Progenitor cell of endocrine pancreas (in vitro differentiated cells): Measurements from ENCODE around the gene MICA. TPM values are rescaled to one million over a fixed set of nuclear protein-coding genes. Genes with fewer than 3 reads are reported as not detected.
"Not testable (repeated sequence)": the region's sequence is repeated elsewhere in the genome, so short reads cannot be mapped to it uniquely, and the experiment has no call there.

Experiments
- DNase-seq: peaks from one replicate; pipeline ENCODE4 v3.0.0; 2021; ENCODE audit warnings: low spot score; ENCODE audit not compliant: unreplicated experiment
- H3K27ac Mint-ChIP-seq: 2 replicates; pipeline ENCODE4 v1.8.0; 2021; ENCODE audit warnings: mild to moderate bottlenecking, moderate library complexity, mixed read lengths
- H3K27me3 Mint-ChIP-seq: 2 replicates; pipeline ENCODE4 v1.8.0; 2021; ENCODE audit warnings: mixed read lengths
- H3K36me3 Mint-ChIP-seq: 2 replicates; pipeline ENCODE4 v1.8.0; 2022; ENCODE audit warnings: mixed read lengths; ENCODE audit not compliant: insufficient read depth
- H3K4me1 Mint-ChIP-seq: 2 replicates; pipeline ENCODE4 v1.8.0; 2021; ENCODE audit warnings: low read depth, mixed read lengths
- H3K4me3 Mint-ChIP-seq: 2 replicates; pipeline ENCODE4 v1.8.0; 2021; ENCODE audit warnings: low read depth, mild to moderate bottlenecking, moderate library complexity, mixed read lengths
- H3K9me3 Mint-ChIP-seq: 2 replicates; pipeline ENCODE4 v1.8.0; 2021; ENCODE audit warnings: low read depth, mixed read lengths
- total RNA-seq: library from RNA; stranded (reverse); gene quantifications from 2 replicates; pipeline ENCODE4 v1.2.1, GENCODE V29; 2021
- TF ChIP-seq, protein P1 (sequence below): fragments of 200-600 bp; sonication (generic); IDR thresholded peaks from one replicate; pipeline ENCODE4 v1.5.0; 2021; ENCODE audit warnings: antibody characterized with exemption, mild to moderate bottlenecking; ENCODE audit not compliant: unreplicated experiment

The MICA gene
- total RNA-seq, 1 donor from 2014 or later: 8.9 TPM

DNA sequence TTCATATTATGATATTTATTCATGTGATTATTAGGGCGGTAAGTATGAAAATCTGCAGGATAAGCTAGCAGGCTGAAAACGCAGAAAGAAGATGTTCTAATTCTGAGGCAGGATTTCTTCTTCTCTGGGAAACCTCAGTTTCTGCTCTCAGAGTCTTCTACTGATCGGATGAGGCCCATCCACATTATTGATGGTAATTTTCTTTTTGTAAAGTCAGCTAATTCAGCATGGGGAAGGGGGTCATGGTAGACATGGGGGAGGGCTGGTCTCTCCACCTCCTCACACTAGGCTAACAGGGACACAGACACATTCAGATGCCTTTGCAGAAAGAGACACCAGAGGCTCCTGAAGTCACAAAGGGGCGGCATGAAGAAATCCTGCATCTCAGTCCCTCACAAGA lies 21.7 kb upstream of the MICA start:
- Mint-ChIP-seq H3K27ac (no peak overlapping the region), H3K4me1 (peaks cover under 1% of the 10 kb centered on the region), H3K36me3 (no peaks in the 10 kb centered on the region), H3K4me3 (no peak overlapping the region), H3K9me3 (no peaks in the 10 kb centered on the region), H3K27me3 (peaks cover 20% of the 10 kb centered on the region)
- DNase-seq: no peak
- TF ChIP-seq, protein P1, sequence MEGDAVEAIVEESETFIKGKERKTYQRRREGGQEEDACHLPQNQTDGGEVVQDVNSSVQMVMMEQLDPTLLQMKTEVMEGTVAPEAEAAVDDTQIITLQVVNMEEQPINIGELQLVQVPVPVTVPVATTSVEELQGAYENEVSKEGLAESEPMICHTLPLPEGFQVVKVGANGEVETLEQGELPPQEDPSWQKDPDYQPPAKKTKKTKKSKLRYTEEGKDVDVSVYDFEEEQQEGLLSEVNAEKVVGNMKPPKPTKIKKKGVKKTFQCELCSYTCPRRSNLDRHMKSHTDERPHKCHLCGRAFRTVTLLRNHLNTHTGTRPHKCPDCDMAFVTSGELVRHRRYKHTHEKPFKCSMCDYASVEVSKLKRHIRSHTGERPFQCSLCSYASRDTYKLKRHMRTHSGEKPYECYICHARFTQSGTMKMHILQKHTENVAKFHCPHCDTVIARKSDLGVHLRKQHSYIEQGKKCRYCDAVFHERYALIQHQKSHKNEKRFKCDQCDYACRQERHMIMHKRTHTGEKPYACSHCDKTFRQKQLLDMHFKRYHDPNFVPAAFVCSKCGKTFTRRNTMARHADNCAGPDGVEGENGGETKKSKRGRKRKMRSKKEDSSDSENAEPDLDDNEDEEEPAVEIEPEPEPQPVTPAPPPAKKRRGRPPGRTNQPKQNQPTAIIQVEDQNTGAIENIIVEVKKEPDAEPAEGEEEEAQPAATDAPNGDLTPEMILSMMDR: no peak

DNA sequence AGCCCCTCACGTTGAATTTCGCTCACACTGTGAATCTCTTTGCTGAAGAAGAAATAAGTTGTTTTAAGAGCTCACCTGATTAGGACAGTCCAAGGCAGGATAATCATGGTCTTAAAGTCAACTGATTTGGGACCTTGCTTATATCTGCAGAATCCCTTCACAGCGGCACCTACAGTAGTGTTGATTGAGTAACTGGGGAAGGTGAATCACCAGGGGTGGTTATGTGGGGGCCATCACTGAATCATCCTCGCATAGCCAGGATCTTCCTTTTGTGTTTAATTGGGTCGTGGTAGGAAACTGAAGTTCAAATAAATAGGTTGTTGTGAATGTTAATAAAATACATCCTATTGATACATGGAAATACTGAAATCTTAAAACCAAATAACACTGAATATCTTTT lies 20.2 kb upstream of the MICA start:
- no peak overlapping the region for H3K4me3 Mint-ChIP-seq

GRCh38 chr6:31385041-31385440 lies 18.4 kb upstream of the MICA start:
- peaks cover 14% of the 10 kb centered on the region for H3K27me3 Mint-ChIP-seq

More for the DNA sequence above, 20.2 kb upstream of the MICA start:
- H3K36me3 Mint-ChIP-seq: no peaks in the 10 kb centered on the region
- TF ChIP-seq, protein P1: no peak
- no peak overlapping the region for H3K27ac Mint-ChIP-seq
- peaks cover 5% of the 10 kb centered on the region for H3K4me1 Mint-ChIP-seq
- no peaks in the 10 kb centered on the region for H3K9me3 Mint-ChIP-seq
- H3K27me3 Mint-ChIP-seq: peaks cover 20% of the 10 kb centered on the region
- no peak for DNase-seq

DNA sequence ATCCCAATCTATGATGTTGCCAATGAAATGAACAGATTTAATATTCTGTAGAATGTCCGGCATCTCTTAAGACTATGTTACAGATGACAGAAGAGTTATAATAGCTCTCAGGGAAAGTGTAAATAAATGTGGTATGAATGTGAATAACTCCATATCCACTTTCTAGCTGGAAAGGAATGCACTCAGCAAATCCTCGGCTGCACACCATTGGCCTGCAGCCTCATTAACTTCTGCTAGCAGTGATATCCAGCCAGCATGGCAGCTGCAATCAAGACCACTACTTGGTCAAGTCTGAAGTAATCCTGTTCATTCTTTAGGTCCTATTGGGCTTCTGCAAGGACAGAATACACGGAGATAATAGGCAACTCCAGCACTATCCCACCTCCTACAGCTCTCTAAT lies 17.3 kb upstream of the MICA start:
- TF ChIP-seq, protein P1: no peak
- Mint-ChIP-seq H3K4me1 (peaks cover 5% of the 10 kb centered on the region), H3K4me3 (no peak overlapping the region), H3K27ac (no peak overlapping the region), H3K9me3 (no peaks in the 10 kb centered on the region), H3K36me3 (no peaks in the 10 kb centered on the region), H3K27me3 (peaks cover 7% of the 10 kb centered on the region)
- no peak for DNase-seq

More at GRCh38 chr6:31385041-31385440, 18.4 kb upstream of the MICA start:
- no peak for DNase-seq
- Mint-ChIP-seq H3K36me3 (no peaks in the 10 kb centered on the region), H3K27ac (no peak overlapping the region), H3K4me1 (peaks cover 5% of the 10 kb centered on the region), H3K4me3 (no peak overlapping the region), H3K9me3 (no peaks in the 10 kb centered on the region)
- TF ChIP-seq, protein P1: no peak

GRCh38 chr6:31386977-31387376 lies 16.4 kb upstream of the MICA start:
- H3K4me1 Mint-ChIP-seq: peaks cover 5% of the 10 kb centered on the region
- peak overlapping the region; percentile 15 for H3K27ac Mint-ChIP-seq
- H3K4me3 Mint-ChIP-seq: no peak overlapping the region
- H3K9me3 Mint-ChIP-seq: no peaks in the 10 kb centered on the region
- TF ChIP-seq, protein P1: no peak
- H3K27me3 Mint-ChIP-seq: peaks cover 7% of the 10 kb centered on the region
- H3K36me3 Mint-ChIP-seq: no peaks in the 10 kb centered on the region
- no peak for DNase-seq

GRCh38 chr6:31388916-31389801 lies 14.2 kb upstream of the MICA start:
- not testable (repeated sequence) for H3K4me3 Mint-ChIP-seq, H3K4me1 Mint-ChIP-seq, H3K9me3 Mint-ChIP-seq, H3K36me3 Mint-ChIP-seq, H3K27me3 Mint-ChIP-seq, H3K27ac Mint-ChIP-seq, DNase-seq

- not testable (repeated sequence) for H3K36me3 Mint-ChIP-seq, H3K9me3 Mint-ChIP-seq, DNase-seq, H3K4me3 Mint-ChIP-seq, H3K4me1 Mint-ChIP-seq, H3K27me3 Mint-ChIP-seq, H3K27ac Mint-ChIP-seq
Observed at GRCh38 chr6:31389802-31390132, 13.6 kb upstream of the MICA start.
